Neural cell (in vitro differentiated cells): ENCODE results near the gene THOP1. TPM values are rescaled to one million over a fixed set of nuclear protein-coding genes. Genes with fewer than 3 reads are reported as not detected.

Experiments used
- H2AFZ ChIP-seq: fragments of 200-600, 300-800 bp; sonication (generic), shearing (Covaris generic); 2 replicates; pipeline ENCODE4 v1.6.0; 2014; ENCODE audit warnings: low read depth, mild to moderate bottlenecking, antibody characterized with exemption, low read length, moderate library complexity
- H3F3A ChIP-seq: fragments of 200-600 bp; shearing (Covaris generic); 2 replicates; pipeline ENCODE4 v1.6.1; 2016; ENCODE audit warnings: mild to moderate bottlenecking, moderate library complexity, mixed read lengths, antibody characterized with exemption, low read length; ENCODE audit not compliant: insufficient read depth, poor library complexity, severe bottlenecking
- H3K27ac ChIP-seq: fragments of 200-600, 300-800 bp; sonication (generic), shearing (Covaris generic); 2 replicates; pipeline ENCODE4 v1.5.1; 2014; ENCODE audit warnings: mild to moderate bottlenecking, low read length, moderate library complexity
- H3K27me3 ChIP-seq: fragments of 300-800, 200-600 bp; sonication (generic), shearing (Covaris generic); 2 replicates; pipeline ENCODE4 v1.6.0; 2014; ENCODE audit warnings: mild to moderate bottlenecking, low read depth, low read length, moderate library complexity; ENCODE audit not compliant: insufficient read depth
- H3K36me3 ChIP-seq: fragments of 300-800, 200-600 bp; sonication (generic), shearing (Covaris generic); 2 replicates; pipeline ENCODE4 v1.5.1; 2014; ENCODE audit warnings: mild to moderate bottlenecking, antibody characterized with exemption, low read length, moderate library complexity; ENCODE audit not compliant: insufficient read depth
- H3K4me2 ChIP-seq: fragments of 300-800, 200-600 bp; sonication (generic), shearing (Covaris generic); 2 replicates; pipeline ENCODE4 v1.6.0; 2014; ENCODE audit warnings: mild to moderate bottlenecking, low read length
- H3K4me3 ChIP-seq: fragments of 300-800, 200-600 bp; sonication (generic), shearing (Covaris generic); 2 replicates; pipeline ENCODE4 v1.5.1; 2014; ENCODE audit warnings: mild to moderate bottlenecking, low read length, moderate library complexity
- H3K79me2 ChIP-seq: fragments of 200-600 bp; shearing (Covaris generic); replicated peaks from 2 replicates; pipeline ENCODE4 v1.6.0; 2014; ENCODE audit warnings: mild to moderate bottlenecking, low read length, moderate library complexity; ENCODE audit not compliant: insufficient read depth
- H3K9ac ChIP-seq: fragments of 300-800, 200-600 bp; sonication (generic), shearing (Covaris generic); 2 replicates; pipeline ENCODE4 v1.6.1; 2016; ENCODE audit warnings: mild to moderate bottlenecking, low read length, mixed read lengths
- H3K9me2 ChIP-seq: fragments of 200-600 bp; shearing (Covaris generic); 2 replicates; pipeline ENCODE4 v1.6.1; 2016; ENCODE audit warnings: mild to moderate bottlenecking, low read length, mixed read lengths; ENCODE audit not compliant: insufficient read depth
- H3K9me3 ChIP-seq: fragments of 200-600, 300-800 bp; sonication (generic), shearing (Covaris generic); 2 replicates; pipeline ENCODE4 v1.6.1; 2016; ENCODE audit warnings: mild to moderate bottlenecking, mixed run types, low read length, moderate library complexity, mixed read lengths
- H4K20me1 ChIP-seq: fragments of 200-600 bp; shearing (Covaris generic); 2 replicates; pipeline ENCODE4 v1.6.1; 2016; ENCODE audit warnings: mild to moderate bottlenecking, mixed run types; ENCODE audit not compliant: insufficient read depth
- CTCF ChIP-seq: fragments of 450-650 bp; IDR thresholded peaks from 2 replicates; pipeline ENCODE4 v1.5.1; 2014; ENCODE audit warnings: antibody characterized with exemption, mild to moderate bottlenecking, moderate library complexity; ENCODE audit not compliant: poor library complexity, severe bottlenecking
- EP300 ChIP-seq: fragments of 450-650 bp; conservative IDR thresholded peaks from 2 replicates; pipeline ENCODE4 v1.6.1; 2014; ENCODE audit warnings: antibody characterized with exemption, mild to moderate bottlenecking, moderate library complexity; ENCODE audit not compliant: poor library complexity, severe bottlenecking
- EZH2 ChIP-seq: fragments of 200-600, 300-800 bp; shearing (Covaris generic), sonication (generic); IDR thresholded peaks from 2 replicates; pipeline ENCODE4 v1.6.1; 2014; ENCODE audit warnings: antibody characterized with exemption, low read length, borderline replicate concordance, mild to moderate bottlenecking; ENCODE audit not compliant: insufficient read depth, poor library complexity, severe bottlenecking
- MXI1 ChIP-seq: fragments of 450-650 bp; conservative IDR thresholded peaks from 2 replicates; pipeline ENCODE4 v1.6.1; 2014; ENCODE audit warnings: antibody characterized with exemption, mild to moderate bottlenecking; ENCODE audit not compliant: poor library complexity, severe bottlenecking
- POLR2AphosphoS5 ChIP-seq: IDR thresholded peaks from 2 replicates; pipeline ENCODE4 v1.6.1; 2012
- RAD21 ChIP-seq: fragments of 450-650 bp; conservative IDR thresholded peaks from 2 replicates; pipeline ENCODE4 v1.6.1; 2014; ENCODE audit warnings: antibody characterized with exemption, mild to moderate bottlenecking, moderate library complexity
- REST ChIP-seq: IDR thresholded peaks from 2 replicates; pipeline ENCODE4 v1.6.1; 2012; ENCODE audit warnings: borderline replicate concordance
- SMC3 ChIP-seq: fragments of 450-650 bp; conservative IDR thresholded peaks from 2 replicates; pipeline ENCODE4 v1.6.1; 2014; ENCODE audit warnings: antibody characterized with exemption, mild to moderate bottlenecking, moderate library complexity; ENCODE audit not compliant: poor library complexity
- TAF1 ChIP-seq: IDR thresholded peaks from 2 replicates; pipeline ENCODE4 v1.6.1; 2012; ENCODE audit warnings: low read depth
- polyA plus RNA-seq: library from polyadenylated mRNA; depleted of rRNA; stranded (reverse); fragments of >200 nt; gene quantifications from 2 replicates; pipeline ENCODE4 v1.2.3, GENCODE V29; 2014

The THOP1 gene
- polyA plus RNA-seq, 1 donor from 2014 or later = 113 TPM

DNA sequence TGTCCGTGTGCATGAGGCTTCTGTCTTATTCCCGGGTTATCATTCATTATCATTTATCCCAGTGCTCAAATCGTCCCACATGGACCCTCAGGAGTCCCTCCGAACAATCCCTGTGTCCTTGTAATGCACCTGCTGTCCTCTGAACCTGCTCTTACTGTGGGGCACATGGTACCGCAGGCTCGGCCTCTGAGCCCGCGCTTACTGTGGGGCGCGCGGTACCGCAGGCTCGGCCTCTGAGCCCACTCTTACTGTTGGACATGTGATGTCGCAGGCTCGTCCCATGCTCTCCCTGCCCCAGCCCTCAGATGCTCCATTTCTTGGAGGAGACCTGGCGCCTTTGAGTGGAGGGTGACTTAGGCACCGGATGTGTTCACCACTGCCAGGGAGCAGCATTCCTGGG, 17.5 kb downstream of the THOP1 start:
- Histone ChIP-seq H3K9me3 (no peaks in the 10 kb centered on the region), H3K4me2 (no peak overlapping the region), H2AFZ (no peak overlapping the region), H3K9me2 (no peaks in the 10 kb centered on the region), H3K79me2 (no peaks in the 10 kb centered on the region), H3K36me3 (no peaks in the 10 kb centered on the region), H3K9ac (no peak overlapping the region), H3K27me3 (no peaks in the 10 kb centered on the region), H4K20me1 (no peaks in the 10 kb centered on the region), H3F3A (no peaks in the 10 kb centered on the region), H3K4me3 (no peak overlapping the region), H3K27ac (no peak overlapping the region)
- TF ChIP-seq SMC3 (no peak), POLR2AphosphoS5 (no peak), RAD21 (no peak), MXI1 (no peak), REST (no peak), EZH2 (no peak), TAF1 (no peak), CTCF (no peak), EP300 (no peak)

- H2AFZ ChIP-seq = no peak overlapping the region
- no peaks in the 10 kb centered on the region for H3F3A ChIP-seq
- TF ChIP-seq REST = no peak
- no peak for TF ChIP-seq SMC3
- TF ChIP-seq RAD21 = no peak
- TF ChIP-seq POLR2AphosphoS5 = no peak
- no peak for TF ChIP-seq MXI1
- TF ChIP-seq EZH2 = no peak
- no peak for TF ChIP-seq CTCF
- TF ChIP-seq TAF1 = no peak
- TF ChIP-seq EP300 = no peak
- H3K4me2 ChIP-seq = no peak overlapping the region
- no peaks in the 10 kb centered on the region for H3K36me3 ChIP-seq
- no peaks in the 10 kb centered on the region for H3K9me3 ChIP-seq
- H3K9ac ChIP-seq = no peak overlapping the region
- H4K20me1 ChIP-seq = no peaks in the 10 kb centered on the region
- no peaks in the 10 kb centered on the region for H3K9me2 ChIP-seq
- no peak overlapping the region for H3K27ac ChIP-seq
- no peaks in the 10 kb centered on the region for H3K79me2 ChIP-seq
- H3K4me3 ChIP-seq = no peak overlapping the region
- H3K27me3 ChIP-seq = no peaks in the 10 kb centered on the region
Measured at GRCh38 chr19:2803486-2804155, 18.3 kb downstream of the THOP1 start.
